Measurements from ENCODE around the gene ARMC2.
"Not testable (repeated sequence)": the region's sequence is repeated elsewhere in the genome, so short reads cannot be mapped to it uniquely, and the experiment has no call there.

Gene ARMC2

GRCh38 chr6:108848116-108848868, at the start of gene ARMC2:
Gene ARMC2 (plus strand): TSS chr6:108848422. CDS start chr6:108854268, 5,846 bp downstream.
- peak; percentile 92 for DNase-seq (ENCODE audit: low spot score)

- no peak for DNase-seq (ENCODE audit: low spot score)
Measured at GRCh38 chr6:108798670-108799353, 49.4 kb upstream of the ARMC2 start.

DNA sequence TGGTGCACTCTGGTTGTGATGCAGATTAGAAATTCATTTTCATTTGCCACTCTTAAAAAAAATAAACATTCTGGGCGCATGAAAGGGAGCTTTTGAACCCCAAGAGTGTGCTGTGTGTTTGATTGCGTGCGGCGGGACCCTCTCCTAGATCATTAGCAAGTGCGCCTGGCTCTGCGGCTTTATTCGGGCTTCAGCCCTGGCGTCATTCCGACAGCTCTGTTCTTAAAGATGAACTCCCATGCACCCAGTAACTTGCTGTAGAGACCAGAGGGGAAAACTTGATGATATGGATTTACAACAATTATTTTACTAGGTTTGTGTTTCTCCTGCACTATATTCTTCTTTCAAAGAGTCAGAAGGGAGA, 48.9 kb upstream of the ARMC2 start:
- DNase-seq (ENCODE audit: low spot score) = no peak

DNA sequence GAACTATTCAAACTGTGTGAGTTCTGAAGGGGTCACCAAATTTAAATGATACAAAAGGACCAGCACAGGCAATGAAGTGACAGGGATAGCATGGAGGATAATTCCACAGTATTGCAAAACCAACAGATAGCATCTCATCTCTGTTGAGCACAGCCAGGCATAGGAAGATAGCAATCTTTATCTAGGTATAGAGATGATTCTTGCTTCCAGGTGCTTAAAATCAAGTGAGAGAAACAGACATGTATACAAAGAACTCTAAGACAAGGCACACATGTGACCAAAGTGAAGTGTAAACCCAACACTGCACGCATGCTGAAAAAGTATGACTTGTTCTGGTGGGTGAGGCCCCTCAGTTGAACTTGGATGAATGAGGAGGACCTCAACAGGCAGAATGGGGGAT, 48.4 kb upstream of the ARMC2 start:
- no peak for DNase-seq (ENCODE audit: low spot score)

DNA sequence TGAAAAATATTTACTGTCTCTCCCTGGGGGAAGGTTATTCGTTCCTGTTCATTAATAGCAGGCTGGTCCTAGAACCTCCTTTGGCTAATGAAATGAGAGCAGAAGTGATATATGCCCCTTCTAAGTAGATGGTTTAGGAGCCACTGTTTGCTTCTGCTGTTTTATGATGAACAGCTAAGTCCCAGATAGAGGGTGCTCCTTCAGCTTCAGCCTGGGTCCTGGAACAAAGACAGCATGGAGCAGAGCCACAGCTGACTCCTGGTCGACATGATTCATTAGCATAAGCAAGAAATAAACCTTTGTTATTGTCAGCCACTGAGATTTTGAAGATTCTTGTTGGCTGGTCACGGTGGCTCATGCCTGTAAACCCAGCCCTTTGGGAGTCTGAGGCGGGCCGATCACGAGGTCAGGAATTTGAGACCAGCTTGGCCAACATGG, 47.8 kb upstream of the ARMC2 start:
- no peak for DNase-seq (ENCODE audit: low spot score)

DNA sequence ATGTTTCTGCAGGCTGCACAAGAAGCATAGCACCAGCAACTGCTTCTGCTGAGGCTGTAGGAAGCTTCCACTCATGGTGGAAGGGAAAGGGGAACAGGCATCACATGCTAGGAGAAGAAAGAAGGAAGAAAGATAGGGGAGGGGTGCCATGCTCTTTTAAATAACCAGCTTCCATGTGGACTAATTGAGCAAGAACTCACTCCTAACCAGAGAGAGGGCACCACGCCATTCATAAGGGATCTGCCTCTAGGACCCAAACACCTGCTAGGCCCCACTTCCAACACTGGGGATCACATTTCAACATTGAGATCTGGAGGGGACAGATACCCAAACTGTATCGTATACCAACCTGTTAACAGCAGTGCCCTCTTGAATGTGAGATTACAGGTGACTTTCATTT, 46.9 kb upstream of the ARMC2 start:
- DNase-seq (ENCODE audit: low spot score) = no peak

DNA sequence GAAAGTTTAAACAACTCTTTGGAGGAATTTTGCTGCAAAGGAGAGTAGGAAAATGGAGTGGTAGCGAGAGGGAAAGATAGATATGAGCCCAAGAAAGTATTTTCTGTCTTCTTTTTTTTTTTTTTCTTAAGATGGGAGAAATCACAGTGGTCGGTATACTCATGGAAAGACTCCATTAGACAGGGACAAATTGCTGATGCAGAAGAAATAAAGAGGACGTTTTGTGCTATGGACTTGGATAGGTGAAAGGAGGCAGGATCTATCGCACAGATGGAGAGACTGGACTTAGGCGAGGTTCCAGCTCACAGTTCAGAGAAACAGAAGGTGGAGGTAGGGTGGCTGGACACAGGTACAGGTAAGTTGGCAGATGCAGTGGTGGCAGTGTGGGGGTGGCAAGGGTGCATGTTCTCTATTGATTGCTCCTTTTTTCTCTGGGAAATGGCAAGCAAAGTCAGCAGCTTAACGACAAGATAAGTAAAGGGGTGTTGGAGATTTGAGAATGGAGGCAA, 44.2 kb upstream of the ARMC2 start:
- no peak for DNase-seq (ENCODE audit: low spot score)

GRCh38 chr6:108804956-108805355, 43.3 kb upstream of the ARMC2 start:
- no peak for DNase-seq (ENCODE audit: low spot score)

DNA sequence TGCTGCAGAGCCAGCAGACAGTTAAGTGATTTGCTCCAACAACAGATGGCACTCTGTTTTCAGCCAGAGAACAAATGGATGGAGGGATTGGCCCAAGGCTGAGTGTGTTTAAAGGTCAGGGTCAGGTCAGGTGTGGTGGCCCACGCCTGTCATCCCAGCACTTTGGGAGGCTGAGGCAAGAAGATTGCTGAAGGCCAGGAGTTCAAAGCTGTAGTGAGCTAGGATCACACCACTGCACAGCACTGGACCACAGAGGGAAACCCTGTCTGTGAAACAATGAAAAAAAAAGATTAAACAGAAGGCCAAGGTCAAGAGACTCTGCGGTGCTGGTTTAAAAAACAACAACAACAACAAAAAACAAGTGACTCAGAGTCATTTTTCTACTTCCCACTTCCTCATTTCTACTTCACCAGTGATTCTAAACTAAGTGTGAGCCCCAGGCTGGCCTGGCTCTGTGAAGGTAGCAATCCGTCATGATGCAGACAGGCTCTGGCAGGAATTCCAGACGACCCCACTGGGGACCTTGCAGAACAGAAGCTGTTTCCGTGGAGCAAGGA, 42.5 kb upstream of the ARMC2 start:
- DNase-seq (ENCODE audit: low spot score) = no peak

DNA sequence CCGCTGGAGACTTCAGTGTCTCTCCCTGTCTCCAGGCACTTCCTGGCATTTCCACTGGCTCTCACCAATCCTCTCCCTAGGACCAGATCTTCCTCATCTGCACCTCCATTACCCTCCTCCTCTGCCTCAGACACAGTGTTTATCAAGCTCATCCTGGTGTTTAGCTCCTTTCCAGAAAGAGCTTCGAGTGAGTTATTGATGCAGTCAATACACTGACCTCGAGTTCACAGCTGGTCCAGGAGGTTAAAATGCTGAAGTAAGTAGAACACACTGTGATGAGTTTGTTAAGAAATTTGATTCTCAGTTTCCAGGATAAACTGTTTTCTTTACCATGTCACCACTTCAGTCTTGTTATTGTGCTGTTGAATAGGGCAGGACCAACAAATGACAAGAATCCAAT, 42.1 kb upstream of the ARMC2 start:
- no peak for DNase-seq (ENCODE audit: low spot score)

- no peak for DNase-seq (ENCODE audit: low spot score)
Measured at GRCh38 chr6:108806665-108807064, 41.6 kb upstream of the ARMC2 start.

DNA sequence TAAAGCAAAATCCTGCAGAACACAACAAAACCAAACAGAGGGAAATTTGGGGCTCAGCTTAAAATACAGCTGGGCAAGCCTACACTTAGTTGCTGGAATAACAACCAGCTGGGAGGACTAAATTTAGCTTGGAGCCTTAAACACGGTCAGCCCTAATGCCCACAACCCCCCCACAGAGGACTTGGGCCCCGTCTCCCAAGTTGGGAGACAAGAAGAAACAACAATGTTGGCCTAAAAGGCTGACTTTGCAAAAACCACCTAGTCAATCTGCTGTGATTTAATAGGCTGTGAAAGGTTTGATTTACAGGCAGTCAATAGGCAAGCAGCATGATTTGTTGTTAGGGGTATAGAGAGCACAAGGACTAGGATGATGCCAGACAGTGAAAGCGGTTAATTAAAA, 40.3 kb upstream of the ARMC2 start:
- no peak for DNase-seq (ENCODE audit: low spot score)

GRCh38 chr6:108809211-108809610, 39.0 kb upstream of the ARMC2 start:
- no peak for DNase-seq (ENCODE audit: low spot score)

DNA sequence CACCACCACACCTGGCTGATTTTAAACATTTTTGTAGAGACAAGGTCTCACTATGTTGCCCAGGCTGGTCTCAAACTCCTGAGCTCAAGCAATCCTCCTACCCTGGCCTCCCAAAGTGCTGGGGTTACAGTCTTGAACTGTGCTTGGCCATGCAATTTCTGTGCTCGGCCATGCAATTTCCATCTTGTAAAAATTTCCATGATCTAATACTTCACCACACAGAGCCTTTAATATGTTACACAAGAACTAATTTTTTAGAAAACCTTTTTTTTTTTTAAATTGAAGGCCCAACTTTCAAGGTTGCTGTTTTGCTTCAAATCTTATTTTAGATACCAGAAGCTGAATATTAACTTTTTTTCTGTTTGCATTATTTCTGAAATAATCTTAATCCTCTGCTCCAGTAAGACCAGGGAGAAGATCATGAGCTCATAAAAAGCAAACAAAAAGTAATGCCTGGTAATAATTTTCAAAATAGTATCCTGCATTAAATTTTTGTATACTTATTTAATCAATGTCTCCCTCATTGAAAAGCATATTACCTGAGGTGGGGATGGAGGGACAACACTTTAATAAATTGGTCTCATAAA, 38.1 kb upstream of the ARMC2 start:
- DNase-seq (ENCODE audit: low spot score) = no peak

DNA sequence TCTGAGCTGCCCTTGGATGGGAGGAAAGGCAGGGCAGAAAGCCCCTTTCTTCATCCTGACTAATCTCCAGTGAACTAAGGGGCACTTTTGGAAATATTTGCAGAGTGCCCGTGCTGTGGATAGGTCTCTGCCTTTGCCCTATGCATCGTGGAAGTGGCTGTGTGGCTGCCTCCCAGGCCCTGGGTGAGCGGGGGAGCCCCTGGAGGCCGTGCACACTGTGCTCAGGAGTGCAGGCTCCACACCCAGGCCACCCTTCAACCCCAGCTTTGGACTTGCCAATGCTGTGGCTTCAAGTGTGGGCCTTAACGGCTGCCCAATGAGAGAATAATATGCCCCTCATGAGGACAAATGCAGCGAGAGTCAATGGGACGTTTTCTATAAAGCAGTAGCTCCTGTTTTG, 36.7 kb upstream of the ARMC2 start:
- no peak for DNase-seq (ENCODE audit: low spot score)

DNA sequence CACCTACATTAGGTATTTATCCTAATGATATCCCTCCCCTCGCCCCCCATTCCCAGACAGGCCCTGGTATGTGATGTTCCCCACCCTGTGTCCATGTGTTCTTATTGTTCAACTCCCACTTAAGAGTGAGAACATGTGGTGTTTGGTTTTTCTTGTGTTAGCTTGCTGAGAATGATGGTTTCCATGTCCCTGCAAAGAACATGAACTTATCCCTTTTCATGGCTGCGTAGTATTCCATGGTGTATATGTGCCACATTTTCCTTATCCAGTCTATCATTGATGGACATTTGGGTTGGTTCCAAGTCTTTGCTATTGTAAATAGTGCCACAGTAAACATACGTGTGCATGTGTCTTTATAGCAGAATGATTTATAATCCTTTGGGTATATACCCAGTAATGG, 35.0 kb upstream of the ARMC2 start:
- DNase-seq (ENCODE audit: low spot score) = not testable (repeated sequence)

- not testable (repeated sequence) for DNase-seq (ENCODE audit: low spot score)
Measured at GRCh38 chr6:108817276-108817675, 30.9 kb upstream of the ARMC2 start.

GRCh38 chr6:108820006-108820405, 28.2 kb upstream of the ARMC2 start:
- no peak for DNase-seq (ENCODE audit: low spot score)

DNA sequence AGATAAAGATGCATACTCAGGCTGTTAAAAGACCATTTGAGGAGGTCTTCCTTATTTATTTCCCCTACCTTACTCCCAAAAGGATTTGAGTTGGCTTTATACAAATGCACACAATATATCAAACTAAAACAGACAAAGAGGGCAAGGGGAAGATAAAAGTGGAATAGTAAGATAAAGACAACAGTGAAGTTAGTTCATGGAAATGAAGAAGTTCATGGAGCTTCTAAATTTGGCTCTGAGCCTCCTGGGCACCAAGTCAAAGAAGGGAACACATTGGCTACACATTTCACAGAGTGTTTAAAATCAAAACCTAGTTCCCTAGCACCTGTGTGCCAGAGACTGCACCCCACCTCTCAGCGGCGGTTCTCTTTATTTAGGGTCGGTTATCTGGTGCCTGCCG, 25.8 kb upstream of the ARMC2 start:
- DNase-seq (ENCODE audit: low spot score) = no peak

GRCh38 chr6:108825326-108825725, 22.9 kb upstream of the ARMC2 start:
- no peak for DNase-seq (ENCODE audit: low spot score)

- no peak for DNase-seq (ENCODE audit: low spot score)
Measured at GRCh38 chr6:108831104-108831503, 17.1 kb upstream of the ARMC2 start.

- no peak for DNase-seq (ENCODE audit: low spot score)
Measured at GRCh38 chr6:108832738-108833137, 15.5 kb upstream of the ARMC2 start.
